Stimulated activated CD8-positive, alpha-beta memory T cell treated with anti-CD3 and anti-CD28 coated beads, Interleukin-4, amount 100 ng/mL, for 1 hour (primary cell): ENCODE measurements around the gene STARD13.

ENCODE experiments used
- DNase-seq, 2 donors: peaks; one replicate each; pipeline ENCODE4 v3.0.0-alpha.2; 2020; ENCODE audit warnings: low read depth in 2 of 2, low spot score in 1 of 2

The STARD13 gene

GRCh38 chr13:33308863-33309262, 23.3 kb upstream of the STARD13 start:
- no peak for DNase-seq

- DNase-seq = no peak
These were observed 22.3 kb upstream of the STARD13 start for GRCh38 chr13:33307843-33308242.

- no peak for DNase-seq
These were observed 18.5 kb upstream of the STARD13 start for GRCh38 chr13:33303855-33304597.

- no peak for DNase-seq
These were observed 14.1 kb upstream of the STARD13 start for GRCh38 chr13:33299626-33300025.

GRCh38 chr13:33296793-33297425, 11.4 kb upstream of the STARD13 start:
- no peak for DNase-seq

GRCh38 chr13:33292712-33293111, 7.2 kb upstream of the STARD13 start:
- DNase-seq = no peak

- DNase-seq = no peak
These were observed 4.9 kb upstream of the STARD13 start for GRCh38 chr13:33290421-33290965.

- DNase-seq = no peak
These were observed 4.4 kb upstream of the STARD13 start for GRCh38 chr13:33289966-33290365.

- no peak for DNase-seq
These were observed 1.8 kb upstream of the STARD13 start for GRCh38 chr13:33287142-33287882.

GRCh38 chr13:33286128-33286527, 573 bp upstream of the STARD13 start:
- DNase-seq = no peak

GRCh38 chr13:33284916-33285315, 639 bp downstream of the STARD13 start:
- no peak for DNase-seq

GRCh38 chr13:33284031-33284430, 1.5 kb downstream of the STARD13 start:
- DNase-seq = no peak

GRCh38 chr13:33283195-33283911, 2.2 kb downstream of the STARD13 start:
- DNase-seq = no peak

- DNase-seq = no peak
These were observed 3.5 kb downstream of the STARD13 start for GRCh38 chr13:33281951-33282595.

GRCh38 chr13:33280923-33281322, 4.6 kb downstream of the STARD13 start:
- DNase-seq = no peak

- DNase-seq = no peak
These were observed 5.2 kb downstream of the STARD13 start for GRCh38 chr13:33280279-33280905.

- DNase-seq = no peak
These were observed 5.9 kb downstream of the STARD13 start for GRCh38 chr13:33279414-33280278.

GRCh38 chr13:33278913-33279312, 6.6 kb downstream of the STARD13 start:
- no peak for DNase-seq

GRCh38 chr13:33277946-33278345, 7.6 kb downstream of the STARD13 start:
- no peak for DNase-seq
